ENCODE results near the gene ACADS. TPM values are rescaled to one million over a fixed set of nuclear protein-coding genes. Genes with fewer than 3 reads are reported as not detected.

The ACADS gene
- total and polyA plus RNA-seq, 9 of the 15 experiments (the other 6 are each of a cell fraction or from before 2014, with no cell fraction given) = 0.06 to 20.3 (median 8.8) TPM

DNA sequence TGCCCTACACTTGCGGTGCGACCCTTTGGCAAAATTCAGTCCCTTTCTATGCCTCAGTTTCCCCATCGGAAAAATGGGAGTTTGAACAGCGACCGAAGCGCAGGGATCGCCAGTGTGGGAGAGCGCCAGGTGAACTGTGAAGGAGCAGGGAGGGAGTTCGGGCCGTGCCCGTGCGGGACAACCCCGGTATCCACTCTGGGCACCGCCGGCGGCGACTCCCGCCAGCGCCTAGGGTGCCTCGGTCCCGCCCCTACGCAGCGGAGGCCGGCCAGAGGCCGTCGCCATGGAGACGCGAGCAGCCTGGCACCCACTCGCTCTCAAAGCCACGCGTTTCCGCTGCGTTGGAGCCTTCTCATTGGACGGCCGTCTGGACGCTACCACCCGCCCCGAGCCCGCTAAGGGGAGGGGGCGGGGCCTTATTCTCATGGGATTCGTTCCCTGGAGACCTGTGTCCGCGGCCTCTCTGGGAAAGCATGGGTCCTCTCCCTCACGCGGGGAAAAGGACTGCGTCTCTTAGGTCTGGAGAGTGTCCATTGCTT is 39.4 kb upstream of the ACADS start (continued):
- TF ChIP-seq CBFB (CRISPR knock-in tag; IDR thresholded peaks at IDR 0.05) = no peak
- peak; percentile 37; the same call in 1 of the 2 replicates for TF ChIP-seq SMARCE1 (IDR thresholded peaks at IDR 0.05)
- peak; percentile 54 for TF ChIP-seq NFYB (IDR thresholded peaks at IDR 0.05; ENCODE audit: extremely low read depth, insufficient read length)
- TF ChIP-seq ZNF583 (CRISPR knock-in tag; IDR thresholded peaks at IDR 0.05) = no peak
- TF ChIP-seq BHLHE40 (IDR thresholded peaks at IDR 0.05; ENCODE audit: low read length) = peak; percentile 23; the same call in 1 of the 2 replicates
- TF ChIP-seq, protein P1, sequence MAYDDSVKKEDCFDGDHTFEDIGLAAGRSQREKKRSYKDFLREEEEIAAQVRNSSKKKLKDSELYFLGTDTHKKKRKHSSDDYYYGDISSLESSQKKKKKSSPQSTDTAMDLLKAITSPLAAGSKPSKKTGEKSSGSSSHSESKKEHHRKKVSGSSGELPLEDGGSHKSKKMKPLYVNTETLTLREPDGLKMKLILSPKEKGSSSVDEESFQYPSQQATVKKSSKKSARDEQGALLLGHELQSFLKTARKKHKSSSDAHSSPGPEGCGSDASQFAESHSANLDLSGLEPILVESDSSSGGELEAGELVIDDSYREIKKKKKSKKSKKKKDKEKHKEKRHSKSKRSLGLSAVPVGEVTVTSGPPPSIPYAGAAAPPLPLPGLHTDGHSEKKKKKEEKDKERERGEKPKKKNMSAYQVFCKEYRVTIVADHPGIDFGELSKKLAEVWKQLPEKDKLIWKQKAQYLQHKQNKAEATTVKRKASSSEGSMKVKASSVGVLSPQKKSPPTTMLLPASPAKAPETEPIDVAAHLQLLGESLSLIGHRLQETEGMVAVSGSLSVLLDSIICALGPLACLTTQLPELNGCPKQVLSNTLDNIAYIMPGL (CRISPR knock-in tag; IDR thresholded peaks at IDR 0.05) = no peak
- TF ChIP-seq, protein P2, sequence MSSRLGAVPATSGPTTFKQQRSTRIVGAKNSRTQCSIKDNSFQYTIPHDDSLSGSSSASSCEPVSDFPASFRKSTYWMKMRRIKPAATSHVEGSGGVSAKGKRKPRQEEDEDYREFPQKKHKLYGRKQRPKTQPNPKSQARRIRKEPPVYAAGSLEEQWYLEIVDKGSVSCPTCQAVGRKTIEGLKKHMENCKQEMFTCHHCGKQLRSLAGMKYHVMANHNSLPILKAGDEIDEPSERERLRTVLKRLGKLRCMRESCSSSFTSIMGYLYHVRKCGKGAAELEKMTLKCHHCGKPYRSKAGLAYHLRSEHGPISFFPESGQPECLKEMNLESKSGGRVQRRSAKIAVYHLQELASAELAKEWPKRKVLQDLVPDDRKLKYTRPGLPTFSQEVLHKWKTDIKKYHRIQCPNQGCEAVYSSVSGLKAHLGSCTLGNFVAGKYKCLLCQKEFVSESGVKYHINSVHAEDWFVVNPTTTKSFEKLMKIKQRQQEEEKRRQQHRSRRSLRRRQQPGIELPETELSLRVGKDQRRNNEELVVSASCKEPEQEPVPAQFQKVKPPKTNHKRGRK (tag; IDR thresholded peaks at IDR 0.05) = 0 out of 2 replicates have a peak, but pooled peaks have one; percentile 7
- TF ChIP-seq TEAD1 (CRISPR knock-in tag; IDR thresholded peaks at IDR 0.05) = no peak
- TF ChIP-seq CCAR2 (IDR thresholded peaks at IDR 0.05; ENCODE audit: low read depth, low read length) = no peak
- TF ChIP-seq DDX20 (tag; IDR thresholded peaks at IDR 0.05; ENCODE audit: low read depth) = no peak
- TF ChIP-seq E2F6 (IDR thresholded peaks at IDR 0.05; ENCODE audit: borderline replicate concordance in 1 of 2, extremely low read depth in 1 of 2, insufficient read depth in 1 of 2, insufficient read length in 1 of 2, low read depth in 1 of 2, low read length in 1 of 2, poor library complexity in 1 of 2, severe bottlenecking in 1 of 2) = peak; percentile 57 to 65
- peak; percentile 47 for TF ChIP-seq E2F1 (CRISPR knock-in tag; IDR thresholded peaks at IDR 0.05)
- no peak for TF ChIP-seq MCM3 (IDR thresholded peaks at IDR 0.05)
- TF ChIP-seq THAP12 (CRISPR knock-in tag; IDR thresholded peaks at IDR 0.05) = peak; percentile 50; the same call in 1 of the 2 replicates
- TF ChIP-seq ZNF133 (CRISPR knock-in tag; IDR thresholded peaks at IDR 0.05) = no peak
- TF ChIP-seq CBFA2T3 (IDR thresholded peaks at IDR 0.05) = no peak
- TF ChIP-seq SETDB1 (IDR thresholded peaks at IDR 0.05; ENCODE audit: low read length) = no peak
- no peak for TF ChIP-seq NCOR1 (IDR thresholded peaks at IDR 0.05)

All from K562 (cell line).